ENCODE data around the gene FAM174B.
A peak's percentile ranks its signal among the peaks of the same experiment; 100 is the strongest.

The FAM174B gene

GRCh38 chr15:92655178-92655995 is at the start of gene FAM174B:
Gene FAM174B (minus strand): TSS chr15:92655775.
- DNase-seq = no peak

- DNase-seq = no peak
Measured at GRCh38 chr15:92696096-92696495, 40.5 kb upstream of the FAM174B start.

DNA sequence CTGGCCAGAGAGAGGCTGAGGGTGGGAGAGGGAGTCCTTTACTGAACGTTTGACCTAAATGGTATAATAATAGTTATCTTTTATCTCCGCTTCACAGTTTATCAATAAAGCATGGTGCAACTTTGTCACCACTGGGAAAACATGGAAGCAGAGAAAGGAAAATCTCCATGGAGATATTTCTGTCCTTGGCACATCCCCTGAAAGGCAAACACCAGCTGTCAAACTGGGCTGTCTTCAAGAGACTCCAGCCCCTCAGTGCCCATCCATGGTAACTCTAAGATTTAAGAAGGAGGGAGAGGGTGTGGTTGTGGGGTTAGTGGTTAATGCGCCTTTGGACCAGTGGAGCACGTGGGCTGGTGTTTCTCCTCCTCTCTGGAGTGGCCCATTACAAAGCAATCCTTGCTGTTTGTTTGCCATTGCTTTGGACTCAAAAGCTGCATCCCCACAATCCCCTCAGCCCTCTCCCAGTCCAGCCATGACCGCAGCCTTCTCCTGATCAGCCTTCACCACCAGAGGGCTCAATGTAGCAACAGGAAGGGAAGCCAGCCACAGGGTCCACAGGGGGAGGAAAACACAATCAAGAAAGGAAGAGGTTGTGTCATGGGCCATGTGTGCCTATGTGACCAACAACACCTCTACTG is 38.2 kb upstream of the FAM174B start:
- DNase-seq = no peak

DNA sequence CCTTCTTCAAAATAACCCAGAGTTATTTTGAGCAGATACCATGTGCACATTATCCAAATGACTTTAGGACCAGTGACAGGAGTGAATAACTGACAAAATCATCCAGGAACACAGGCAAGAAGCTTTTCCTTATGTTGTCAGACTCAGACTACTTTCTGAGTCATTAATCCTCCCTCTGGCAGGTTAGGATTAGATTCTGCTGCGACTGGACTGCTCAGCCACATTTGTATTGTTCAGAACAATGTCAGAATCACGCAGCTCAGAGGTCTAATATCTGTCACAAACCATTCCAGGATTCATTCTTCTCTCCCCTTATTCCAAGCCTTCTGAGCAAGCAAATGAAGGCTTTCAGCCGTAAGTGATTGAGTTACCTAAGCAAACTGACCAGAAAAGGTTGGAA is 34.8 kb upstream of the FAM174B start:
- DNase-seq = no peak

DNA sequence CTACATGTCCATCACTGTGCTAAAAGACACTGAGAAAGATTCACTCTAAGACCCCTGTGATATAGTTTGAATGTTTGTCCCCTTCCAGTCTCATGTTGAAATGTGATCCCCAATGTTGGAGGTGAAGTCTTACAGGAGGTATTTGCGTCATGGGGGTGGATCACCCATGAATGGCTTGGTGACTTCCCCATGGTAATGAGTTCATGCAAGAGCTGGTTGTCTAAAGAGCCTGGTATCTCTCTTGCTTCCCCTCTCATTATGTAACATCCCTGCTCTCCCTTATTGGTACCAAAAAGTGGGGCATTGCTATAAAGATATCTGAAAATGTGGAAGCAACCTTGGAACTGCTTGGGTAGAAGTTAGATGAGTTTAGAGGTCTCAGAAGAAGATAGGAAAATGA is 32.2 kb upstream of the FAM174B start:
- DNase-seq = no peak

- DNase-seq = no peak
Measured at GRCh38 chr15:92687195-92687602, 31.6 kb upstream of the FAM174B start.

- DNase-seq = no peak
Measured at GRCh38 chr15:92683511-92683834, 27.9 kb upstream of the FAM174B start.

DNA sequence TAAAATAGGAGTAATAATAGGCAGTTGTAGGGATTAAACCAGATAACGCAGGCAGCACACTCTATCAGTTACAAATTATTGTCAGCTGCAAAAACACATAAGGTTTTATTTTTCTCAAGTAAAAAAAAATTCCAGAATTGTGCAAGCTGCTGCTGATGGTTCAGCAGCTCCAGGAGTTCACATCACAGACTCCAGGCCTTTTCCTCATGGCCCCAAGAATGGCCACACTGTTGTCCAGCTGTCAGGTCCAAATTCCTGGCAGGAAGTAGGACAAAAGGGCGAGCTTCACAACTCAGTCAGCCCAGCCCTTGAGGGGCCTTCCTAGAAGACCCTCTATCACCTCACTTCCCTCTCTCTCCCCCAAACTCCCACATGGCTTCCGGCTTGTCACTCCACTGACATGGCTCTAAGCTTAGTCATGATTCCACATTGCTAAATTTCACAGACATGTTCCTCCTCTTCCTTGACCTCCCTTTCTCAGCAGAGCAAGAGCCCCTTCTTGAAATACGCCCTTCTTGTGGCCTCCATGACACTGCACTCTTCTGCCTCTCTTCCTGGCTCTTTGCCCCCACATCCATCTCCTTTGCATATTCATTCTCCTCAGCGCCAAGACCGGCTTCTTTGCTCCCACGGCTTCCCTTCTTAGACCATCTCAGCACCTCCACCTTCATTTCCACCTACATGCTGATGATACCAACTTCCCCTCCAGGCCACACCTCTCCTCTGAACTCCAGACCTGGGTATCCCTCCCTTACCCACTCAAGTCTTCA is 27.4 kb upstream of the FAM174B start:
- DNase-seq = no peak

DNA sequence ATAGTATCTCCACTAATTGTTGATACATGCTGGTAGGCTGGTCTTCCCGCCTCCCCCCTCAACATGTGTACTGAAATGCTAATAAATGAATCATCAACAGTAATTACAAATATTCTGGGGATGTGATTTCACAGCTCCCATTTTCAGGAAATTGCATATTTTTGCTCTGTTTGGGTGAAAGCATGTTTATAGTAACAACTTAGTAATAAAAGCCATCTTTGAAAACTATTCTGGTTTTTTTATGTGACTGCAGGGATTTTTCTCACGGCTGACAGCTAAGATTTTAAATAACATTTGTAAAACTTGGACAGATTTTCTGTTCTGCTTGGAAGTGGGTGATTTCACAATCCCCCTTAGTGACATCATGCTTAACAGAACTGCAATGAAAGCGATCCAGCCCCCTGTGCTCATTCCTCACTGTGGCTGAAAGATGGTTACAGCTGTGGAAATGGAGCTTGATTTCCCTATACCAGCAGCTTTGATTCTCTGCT is 25.6 kb upstream of the FAM174B start:
- DNase-seq = no peak

DNA sequence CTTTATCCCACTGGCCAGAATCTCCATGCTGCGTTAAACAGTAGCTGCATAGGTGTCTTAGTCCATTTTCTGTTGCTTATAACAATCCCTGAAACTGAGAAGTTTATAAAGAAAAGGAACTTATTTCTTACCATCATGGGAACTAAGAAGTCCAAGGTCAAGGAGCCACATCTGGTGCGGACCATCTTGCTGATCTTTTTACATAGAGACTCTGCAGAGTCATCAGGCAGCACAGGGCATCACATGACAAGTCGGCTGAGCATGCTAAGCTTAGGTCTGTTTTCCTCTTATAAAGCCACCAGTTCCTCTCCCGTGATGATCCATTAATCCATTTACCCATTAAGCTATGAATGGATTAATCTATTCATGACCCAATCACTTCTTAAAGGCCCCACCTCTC is 22.4 kb upstream of the FAM174B start:
- DNase-seq = no peak

DNA sequence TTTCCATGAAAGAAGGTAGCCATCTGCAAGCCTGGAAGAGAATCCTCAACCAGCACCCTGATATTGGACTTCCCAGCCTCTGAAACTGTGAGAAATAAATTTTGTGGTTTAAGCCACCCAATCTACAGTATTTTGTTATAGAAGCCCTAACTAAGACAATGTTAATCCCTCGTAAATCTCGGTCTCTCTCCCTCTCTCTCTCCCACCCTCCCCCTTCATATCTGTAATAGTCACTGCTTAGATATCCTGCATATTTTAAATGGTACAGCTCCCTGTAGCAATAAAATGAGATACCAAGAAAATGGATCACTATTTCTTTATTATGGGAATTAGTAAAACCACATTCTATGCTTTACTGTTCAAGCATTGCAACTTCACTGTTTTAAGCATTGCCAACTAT is 21.0 kb upstream of the FAM174B start:
- DNase-seq = no peak

DNA sequence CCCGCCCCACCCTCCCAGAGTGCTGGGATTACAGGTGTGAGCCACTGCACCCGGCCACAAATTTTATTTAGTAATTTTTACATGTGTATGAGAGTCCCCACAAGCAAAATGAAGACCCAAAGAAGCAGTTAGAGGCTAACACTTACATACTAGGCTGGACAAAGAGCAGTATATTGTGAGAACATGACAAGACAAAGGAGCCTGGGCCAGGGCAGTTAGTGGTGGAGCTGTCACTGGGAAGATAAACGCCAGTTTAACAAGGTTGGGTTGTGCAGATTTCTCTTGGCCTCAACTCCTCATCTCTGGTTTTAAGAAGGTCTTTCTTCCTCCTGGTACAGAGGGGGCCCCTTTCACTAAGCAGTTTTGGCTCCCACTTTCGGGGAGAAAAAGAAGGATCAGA is 19.9 kb upstream of the FAM174B start:
- DNase-seq = no peak

GRCh38 chr15:92674347-92674746 is 18.8 kb upstream of the FAM174B start:
- DNase-seq = no peak

GRCh38 chr15:92672102-92672501 is 16.5 kb upstream of the FAM174B start:
- no peak for DNase-seq

- DNase-seq = no peak
Measured at GRCh38 chr15:92671406-92671805, 15.8 kb upstream of the FAM174B start.

DNA sequence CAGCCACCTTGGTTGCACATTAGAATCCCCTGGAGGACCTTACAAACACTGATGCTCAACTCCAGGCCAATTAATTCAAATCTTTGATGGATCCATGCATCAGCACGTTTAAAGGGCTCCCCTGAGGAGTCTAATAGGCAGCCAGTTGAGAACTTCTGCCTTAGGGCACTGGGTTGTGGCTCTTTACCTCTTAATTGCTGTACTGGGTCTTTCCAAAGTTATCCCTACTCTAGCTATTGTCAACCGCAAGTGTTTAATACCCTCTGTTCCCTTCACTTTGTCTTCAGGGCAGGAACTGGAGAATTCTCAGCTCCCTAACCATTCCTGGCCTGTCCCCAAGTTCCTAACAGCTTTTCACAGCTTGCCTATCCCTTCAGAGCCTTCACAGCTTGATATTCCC is 15.0 kb upstream of the FAM174B start:
- no peak for DNase-seq

DNA sequence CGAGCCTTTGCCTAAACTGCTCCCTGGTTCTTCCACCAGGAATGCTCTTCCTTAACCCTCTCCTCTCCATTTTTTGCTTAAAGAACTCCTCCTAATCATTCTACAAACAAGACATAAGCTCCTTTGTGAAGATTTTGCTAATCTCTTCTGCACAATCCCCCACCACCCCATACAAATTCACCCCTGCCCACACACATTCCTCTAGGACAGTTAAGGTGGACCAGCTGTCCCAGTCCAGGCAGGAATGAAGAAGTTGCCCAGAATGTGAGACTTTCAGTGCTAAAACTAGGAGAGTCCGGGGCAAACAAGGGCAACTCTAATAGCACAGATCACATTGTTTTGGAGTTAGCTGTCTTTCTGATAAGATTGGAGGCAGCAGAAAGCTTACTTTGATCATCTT is 13.9 kb upstream of the FAM174B start:
- no peak for DNase-seq

- DNase-seq = no peak
Measured at GRCh38 chr15:92668620-92669019, 13.0 kb upstream of the FAM174B start.

- no peak for DNase-seq
Measured at GRCh38 chr15:92667970-92668485, 12.5 kb upstream of the FAM174B start.

DNA sequence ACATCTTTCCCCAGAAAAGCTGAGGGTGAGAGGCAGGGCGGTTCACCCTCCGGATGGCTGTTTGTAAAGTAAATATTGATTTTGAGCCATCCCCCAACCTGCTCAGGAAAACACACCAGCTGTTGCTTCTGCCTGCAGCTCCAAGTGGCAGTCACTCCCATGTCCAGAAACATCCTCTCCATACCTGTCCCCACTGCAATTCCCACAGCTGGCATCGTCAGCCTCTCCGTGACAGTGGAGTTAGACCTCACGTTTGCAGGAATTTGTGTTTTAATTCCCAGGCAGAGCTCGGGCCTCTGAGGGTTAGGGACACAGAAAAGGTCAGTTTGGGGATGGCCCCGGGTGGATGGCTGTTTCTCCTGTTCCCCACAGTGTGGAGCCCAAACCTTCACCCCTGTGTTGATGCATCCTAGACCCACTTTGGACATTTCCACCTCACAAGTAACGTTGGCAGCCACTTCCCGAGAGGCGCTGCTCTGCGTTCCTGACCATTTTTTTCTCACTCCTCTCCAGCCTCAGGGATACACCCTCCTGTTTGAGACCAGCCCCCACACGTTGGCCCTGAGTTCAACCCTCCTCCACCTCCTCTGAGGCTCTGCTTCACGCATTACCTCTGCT is 11.8 kb upstream of the FAM174B start:
- peak; percentile 18 for DNase-seq

GRCh38 chr15:92666780-92667179 is 11.2 kb upstream of the FAM174B start:
- DNase-seq = no peak

DNA sequence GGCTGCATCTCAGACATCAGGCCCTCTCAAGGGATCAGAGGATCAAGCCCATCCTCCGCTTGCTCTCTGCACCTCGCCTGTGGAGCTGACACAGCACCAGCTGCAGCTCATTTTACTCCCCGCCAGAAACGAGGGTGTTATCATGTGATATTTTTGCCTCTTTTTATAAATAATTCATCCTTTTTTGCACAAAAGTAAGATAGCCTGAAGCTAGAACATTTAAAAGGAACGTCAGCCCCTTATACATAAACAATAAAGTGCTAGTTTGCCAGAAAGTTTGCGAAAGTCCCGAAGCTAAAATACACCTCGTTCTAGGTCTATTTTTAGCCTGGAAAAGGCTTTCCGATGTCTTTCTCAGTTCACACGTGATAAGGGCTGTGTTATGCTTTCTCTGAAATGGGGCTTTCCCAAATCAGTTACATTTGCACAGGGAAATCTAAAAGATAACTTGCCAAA is 9.6 kb upstream of the FAM174B start:
- no peak for DNase-seq
